Measurements from ENCODE around the gene EGF.

Gene EGF

DNA sequence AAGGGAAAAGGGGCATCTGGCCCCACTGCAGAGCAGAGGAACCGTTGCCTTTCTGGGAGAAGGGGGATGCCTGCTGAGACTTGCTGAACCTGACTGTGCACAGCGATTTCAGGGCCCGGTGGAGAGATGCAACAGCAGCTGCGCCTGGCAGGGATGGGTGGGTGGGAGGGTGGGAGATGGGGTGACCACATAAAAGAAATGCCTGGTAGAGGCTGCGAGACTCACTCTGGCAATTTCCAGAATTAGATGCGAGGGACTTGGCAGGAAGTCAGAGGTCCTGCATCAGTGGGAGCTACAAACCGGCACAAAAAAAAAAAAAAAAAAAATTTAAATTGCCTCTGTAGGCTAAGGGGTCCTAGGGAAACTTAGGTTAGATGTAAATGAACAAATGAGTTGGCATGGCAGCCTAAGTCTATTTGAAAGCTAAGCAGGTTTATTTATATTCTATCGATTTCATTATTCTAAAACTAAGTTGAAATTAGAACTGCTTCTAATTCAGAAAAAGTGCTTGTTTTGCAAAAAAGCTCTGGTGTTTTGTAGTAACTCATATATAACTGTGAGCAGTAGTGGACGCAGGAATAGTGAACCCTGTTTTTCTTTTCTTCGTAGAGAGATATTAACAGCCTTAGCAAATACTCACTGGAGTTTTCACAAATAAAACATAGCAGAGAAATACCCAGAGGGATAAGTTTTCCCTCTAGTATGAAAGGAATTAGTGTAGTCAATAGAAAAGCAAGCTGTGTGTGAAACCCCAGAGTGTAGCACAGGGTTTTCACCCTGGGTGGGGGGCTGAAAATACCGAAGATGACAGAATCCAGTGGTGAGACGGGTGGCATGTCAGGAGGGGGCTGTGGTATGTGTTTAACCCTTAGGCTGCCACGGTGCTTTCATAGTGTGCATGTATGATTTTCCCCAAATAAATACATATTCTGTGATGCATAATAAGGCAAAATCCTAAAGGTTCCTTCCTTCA is 130.1 kb downstream of the EGF start:
- no peak for DNase-seq

DNA sequence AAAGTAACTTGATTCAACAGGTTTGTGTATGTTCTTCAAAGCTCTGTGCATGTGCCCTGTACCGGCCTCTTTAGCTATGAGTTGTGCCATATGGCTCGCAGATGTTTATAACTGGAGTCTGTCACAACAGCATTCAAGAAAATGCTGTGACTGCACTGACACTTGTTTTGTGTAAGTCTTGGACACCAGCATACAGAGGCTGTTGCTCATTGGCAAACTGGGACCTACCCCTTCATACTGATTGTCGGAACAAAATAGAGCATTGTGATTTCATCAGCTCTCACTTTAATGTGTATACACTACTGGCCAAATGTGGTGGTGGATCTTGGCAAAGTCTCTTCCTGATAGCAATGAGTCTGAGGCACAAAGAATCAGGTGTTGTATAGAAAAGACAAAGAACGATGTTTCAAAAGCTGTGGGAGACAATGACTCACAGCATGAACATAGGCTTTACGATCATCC is 133.9 kb downstream of the EGF start:
- DNase-seq, result no peak

DNA sequence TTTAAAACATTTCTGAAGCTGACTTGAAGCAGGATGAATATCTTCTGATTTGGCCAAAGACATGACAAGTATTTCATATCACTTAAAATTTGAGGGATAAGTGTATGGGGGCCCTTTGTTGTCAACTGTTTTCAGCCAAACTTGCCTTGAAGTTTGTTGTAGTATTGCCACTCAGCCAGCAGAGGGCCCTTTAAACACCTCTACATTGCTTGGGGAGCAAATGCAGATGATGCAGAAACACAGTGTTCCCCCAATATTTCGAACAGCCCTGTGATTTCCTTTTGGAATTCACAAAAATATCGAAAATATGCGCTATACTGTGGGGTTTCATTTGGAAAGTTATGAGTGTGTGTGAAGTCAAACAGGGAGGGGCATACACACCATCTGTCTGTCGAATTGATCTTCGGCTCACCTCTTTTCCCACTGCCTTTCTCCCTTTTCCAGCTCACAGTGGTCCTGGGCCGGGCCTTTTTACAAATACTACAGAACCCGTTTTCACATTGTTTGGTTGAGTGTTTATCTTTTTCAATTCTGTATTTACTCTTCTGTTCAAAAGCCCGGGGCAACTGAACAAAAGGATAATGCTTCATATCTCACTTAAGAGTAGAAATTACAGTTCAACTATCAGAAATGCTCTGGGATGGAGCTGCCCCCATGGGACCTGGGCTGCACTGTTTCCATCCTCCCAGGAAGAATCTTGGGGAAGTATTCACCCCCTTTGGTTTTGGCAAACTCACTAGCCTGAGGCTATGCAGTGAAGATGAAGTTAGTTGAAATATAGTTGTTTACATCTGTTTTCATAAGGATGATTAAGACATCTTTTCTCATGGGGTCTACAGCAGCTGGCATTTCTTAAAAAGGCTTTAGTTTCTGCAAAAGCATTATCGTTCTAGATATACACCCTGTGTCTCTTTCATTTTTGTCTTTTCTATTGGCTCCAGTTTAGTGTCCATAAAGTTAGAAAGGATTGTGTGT is 137.6 kb downstream of the EGF start:
- DNase-seq, result peak; percentile 5 to 26

DNA sequence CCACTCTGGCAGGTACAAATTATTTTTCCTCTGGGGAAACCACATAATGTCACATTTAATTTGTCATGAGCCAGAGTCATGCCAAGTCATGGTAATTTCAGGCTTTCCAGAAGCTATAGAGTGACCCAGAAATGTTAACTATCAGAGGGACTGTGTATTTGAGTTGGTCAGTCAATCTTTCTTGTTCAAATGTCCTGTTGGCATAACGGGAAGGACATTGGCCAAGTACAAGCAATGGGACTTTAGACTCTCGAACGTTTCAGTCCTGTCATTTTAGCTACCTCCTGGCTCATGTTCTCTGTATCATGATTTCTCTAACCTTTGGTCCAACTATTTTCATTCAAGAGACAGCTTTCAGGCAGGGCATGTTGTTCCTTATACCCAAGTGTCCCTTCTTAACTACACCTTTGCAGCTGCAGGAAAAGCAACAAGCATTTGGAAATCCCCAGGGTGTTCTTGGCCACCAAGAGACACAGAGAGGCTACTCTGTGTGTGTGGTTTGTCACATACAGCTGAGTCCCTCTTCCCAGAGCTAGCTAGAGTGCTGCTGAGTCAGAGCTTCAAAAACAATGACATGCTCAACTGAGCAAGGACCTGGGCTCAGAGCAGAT is 142.6 kb downstream of the EGF start:
- DNase-seq, result no peak

DNA sequence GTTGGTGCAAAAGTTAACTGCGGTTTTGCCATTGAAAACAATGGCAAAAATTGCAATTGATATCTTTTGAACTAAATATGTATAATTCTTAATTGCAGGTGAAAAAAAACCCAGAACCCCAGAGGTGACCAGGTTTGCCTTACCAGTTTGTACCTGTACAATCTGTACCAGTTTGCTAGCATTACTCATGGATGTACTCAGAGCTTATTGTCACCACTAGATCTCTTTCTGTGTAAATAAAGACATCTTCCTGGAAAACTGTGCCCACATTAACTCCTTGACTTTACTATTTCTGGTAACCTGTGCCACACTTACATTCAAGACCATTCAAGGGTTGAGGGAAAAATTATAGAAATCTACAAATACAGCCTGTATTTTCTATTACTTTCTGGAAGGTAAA is 146.0 kb downstream of the EGF start:
- no peak for DNase-seq

DNA sequence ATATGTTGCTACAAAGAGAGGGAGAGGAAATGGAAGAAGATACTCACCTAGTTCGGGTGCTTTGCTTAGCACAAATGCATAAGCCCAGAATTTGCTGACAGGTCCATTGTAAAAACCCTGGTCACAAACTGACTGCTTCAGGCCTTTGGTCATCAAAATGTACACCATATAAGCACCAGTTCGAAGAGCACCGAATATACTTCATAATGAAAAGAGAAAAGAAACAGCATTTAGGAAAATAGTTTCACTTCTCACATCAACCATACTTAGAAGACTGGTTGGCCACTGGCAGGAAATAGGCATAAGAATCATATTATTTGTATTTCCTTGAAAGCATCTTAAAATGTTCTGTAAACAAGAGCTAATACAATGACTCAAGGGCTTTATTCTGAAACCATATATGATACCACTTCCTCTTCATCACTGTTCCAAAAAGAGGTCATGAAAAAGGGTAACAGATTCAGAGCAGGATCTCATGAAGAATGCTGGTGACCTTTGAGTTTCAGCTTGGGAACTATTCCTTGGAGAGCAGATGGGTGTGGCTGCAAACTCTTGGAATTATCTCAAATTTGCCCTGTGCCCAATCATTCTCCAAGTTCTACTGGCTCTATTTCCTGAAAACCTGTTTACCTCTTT is 147.0 kb downstream of the EGF start:
- DNase-seq, result no peak

DNA sequence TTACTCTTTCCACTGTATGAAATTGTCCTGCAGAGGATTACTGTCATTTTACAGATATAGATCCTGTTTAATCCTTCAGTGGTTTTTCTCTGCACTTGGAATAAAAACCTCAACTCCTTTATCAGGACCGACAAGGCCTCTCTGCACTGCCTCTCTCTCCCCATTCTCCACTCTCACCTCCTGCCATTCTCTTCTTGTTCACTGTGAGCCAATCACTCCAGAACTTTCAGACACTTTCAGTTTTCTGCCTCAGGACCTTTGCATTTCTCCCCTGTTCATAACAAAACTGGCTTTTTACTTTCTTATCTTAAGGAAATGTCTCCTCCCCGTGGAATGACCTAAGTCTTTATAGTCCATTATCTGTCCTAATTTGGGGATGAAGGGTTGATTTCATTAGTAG is 148.4 kb downstream of the EGF start:
- no peak for DNase-seq
